ENCODE results near the gene CCDC57. TPM values are rescaled to one million over a fixed set of nuclear protein-coding genes. Genes with fewer than 3 reads are reported as not detected.

Gene CCDC57
- total RNA-seq, 1 experiment from 2014 or later, result 14.6 TPM

Other genes starting within 250 kb of the CCDC57 start
- gene ASPSCR1, start 235.2 kb downstream of the CCDC57 start, total RNA-seq (2014; rRNA removed; shearing (Covaris generic)), result 22.4 and 25.8 TPM in 2 replicates
- 155 and 163 TPM in 2 replicates for gene CENPX, start 190.0 kb downstream of the CCDC57 start, total RNA-seq (2014; rRNA removed; shearing (Covaris generic))
- gene LRRC45, start 189.5 kb downstream of the CCDC57 start, total RNA-seq (2014; rRNA removed; shearing (Covaris generic)), result 28.0 and 38.0 TPM in 2 replicates
- gene RAC3, start 181.2 kb downstream of the CCDC57 start, total RNA-seq (2014; rRNA removed; shearing (Covaris generic)), result 7.0 TPM in 1 of 2 replicates, not detected in the other
- 104 and 113 TPM in 2 replicates for gene DCXR, start 175.1 kb downstream of the CCDC57 start, total RNA-seq (2014; rRNA removed; shearing (Covaris generic))
- gene RFNG, start 161.0 kb downstream of the CCDC57 start, total RNA-seq (2014; rRNA removed; shearing (Covaris generic)), result 42.8 and 50.1 TPM in 2 replicates
- gene GPS1, start 160.9 kb downstream of the CCDC57 start, total RNA-seq (2014; rRNA removed; shearing (Covaris generic)), result 185 and 187 TPM in 2 replicates
- gene DUS1L, start 147.0 kb downstream of the CCDC57 start, total RNA-seq (2014; rRNA removed; shearing (Covaris generic)), result 107 and 165 TPM in 2 replicates
- gene FASN, start 114.6 kb downstream of the CCDC57 start, total RNA-seq (2014; rRNA removed; shearing (Covaris generic)), result 89.9 and 133 TPM in 2 replicates
- 65.3 and 66.7 TPM in 2 replicates for gene SLC16A3, start 16.2 kb upstream of the CCDC57 start, total RNA-seq (2014; rRNA removed; shearing (Covaris generic))
- 19.9 and 20.9 TPM in 2 replicates for gene CSNK1D, start 60.9 kb upstream of the CCDC57 start, total RNA-seq (2014; rRNA removed; shearing (Covaris generic))
- not detected in 2 replicates for gene CD7, start 104.8 kb upstream of the CCDC57 start, total RNA-seq (2014; rRNA removed; shearing (Covaris generic))
- gene SECTM1, start 120.9 kb upstream of the CCDC57 start, total RNA-seq (2014; rRNA removed; shearing (Covaris generic)), result 1.2 and 1.6 TPM in 2 replicates
- 0.22 TPM in 1 of 2 replicates, not detected in the other for gene TEX19, start 146.4 kb upstream of the CCDC57 start, total RNA-seq (2014; rRNA removed; shearing (Covaris generic))
- not detected in 2 replicates for gene UTS2R, start 158.9 kb upstream of the CCDC57 start, total RNA-seq (2014; rRNA removed; shearing (Covaris generic))
- 8.7 and 10.5 TPM in 2 replicates for gene HEXD, start 205.5 kb upstream of the CCDC57 start, total RNA-seq (2014; rRNA removed; shearing (Covaris generic))
- gene OGFOD3, start 205.7 kb upstream of the CCDC57 start, total RNA-seq (2014; rRNA removed; shearing (Covaris generic)), result 38.7 and 41.0 TPM in 2 replicates
- gene CYBC1, start 237.9 kb upstream of the CCDC57 start, total RNA-seq (2014; rRNA removed; shearing (Covaris generic)), result 56.7 and 121 TPM in 2 replicates
- 55.7 and 59.0 TPM in 2 replicates for gene NARF, start 245.9 kb upstream of the CCDC57 start, total RNA-seq (2014; rRNA removed; shearing (Covaris generic))